GM19023 (cell line): ENCODE measurements around the gene PRDM2.

Experiments used
- ATAC-seq: cut with Tn5 transposase; IDR thresholded peaks from one replicate; pipeline ENCODE4 v1.9.1; 2021; ENCODE audit warnings: mild to moderate bottlenecking, moderate library complexity; ENCODE audit not compliant: unreplicated experiment

Gene PRDM2

GRCh38 chr1:13731897-13732296, 31.9 kb downstream of the PRDM2 start:
- no peak for ATAC-seq

GRCh38 chr1:13732971-13733667, 33.1 kb downstream of the PRDM2 start:
- no peak for ATAC-seq

- no peak for ATAC-seq
These were observed 33.7 kb downstream of the PRDM2 start for GRCh38 chr1:13733711-13734110.

- no peak for ATAC-seq
These were observed 35.4 kb downstream of the PRDM2 start for GRCh38 chr1:13735168-13735930.

- no peak for ATAC-seq
These were observed 37.4 kb downstream of the PRDM2 start for GRCh38 chr1:13737398-13737797.

GRCh38 chr1:13746342-13746741, 46.4 kb downstream of the PRDM2 start:
- no peak for ATAC-seq

- peak; percentile 80 for ATAC-seq
These were observed 48.9 kb downstream of the PRDM2 start for GRCh38 chr1:13748610-13749505.

GRCh38 chr1:13749543-13750341, 49.8 kb downstream of the PRDM2 start:
- ATAC-seq, result peak; percentile 11

- no peak for ATAC-seq
These were observed 51.5 kb downstream of the PRDM2 start for GRCh38 chr1:13751458-13751871.

- no peak for ATAC-seq
These were observed 52.0 kb downstream of the PRDM2 start for GRCh38 chr1:13751985-13752384.

- ATAC-seq, result no peak
These were observed 52.9 kb downstream of the PRDM2 start for GRCh38 chr1:13752852-13753251.

- no peak for ATAC-seq
These were observed 53.8 kb downstream of the PRDM2 start for GRCh38 chr1:13753636-13754402.

- ATAC-seq, result no peak
These were observed 54.6 kb downstream of the PRDM2 start for GRCh38 chr1:13754510-13755103.

- ATAC-seq, result no peak
These were observed 56.7 kb downstream of the PRDM2 start for GRCh38 chr1:13756557-13757315.

- ATAC-seq, result no peak
These were observed 57.7 kb downstream of the PRDM2 start for GRCh38 chr1:13757693-13758092.

GRCh38 chr1:13759072-13759471, 59.1 kb downstream of the PRDM2 start:
- ATAC-seq, result no peak

GRCh38 chr1:13760340-13760739, 60.4 kb downstream of the PRDM2 start:
- ATAC-seq, result no peak

GRCh38 chr1:13760921-13761320, 60.9 kb downstream of the PRDM2 start:
- ATAC-seq, result no peak

- no peak for ATAC-seq
These were observed 61.9 kb downstream of the PRDM2 start for GRCh38 chr1:13761883-13762282.
